Peyer's patch (tissue), 4 donors: ENCODE measurements around the gene VANGL2.

Experiments
- CTCF ChIP-seq, 6 experiments: fragments of 450-650 bp in 4 of 6; fragments of 200-600 bp in 2 of 6; sonication (generic) in 1 of 6; IDR thresholded peaks; one replicate each; pipeline ENCODE4 v1.5.1; 2017 to 2019; ENCODE audit warnings: antibody characterized with exemption in 6 of 6, mild to moderate bottlenecking in 3 of 6, moderate library complexity in 1 of 6
- POLR2A ChIP-seq, 2 donors: fragments of 450-650 bp; IDR thresholded peaks; one replicate each; pipeline ENCODE4 v1.5.1; 2017; ENCODE audit warnings: antibody characterized with exemption in 2 of 2, mild to moderate bottlenecking in 2 of 2, moderate library complexity in 2 of 2

GRCh38 chr1:160455153-160455517 lies 54.8 kb downstream of the VANGL2 start:
- TF ChIP-seq CTCF (IDR thresholded peaks at IDR 0.05) (no peak), POLR2A (IDR thresholded peaks at IDR 0.05) (no peak)
